Measurements from ENCODE around the gene ING2. TPM values are rescaled to one million over a fixed set of nuclear protein-coding genes. Genes with fewer than 3 reads are reported as not detected.

The ING2 gene
- total and polyA plus RNA-seq, 7 donors: 8.6 to 29.8 (median 11.1) TPM

DNA sequence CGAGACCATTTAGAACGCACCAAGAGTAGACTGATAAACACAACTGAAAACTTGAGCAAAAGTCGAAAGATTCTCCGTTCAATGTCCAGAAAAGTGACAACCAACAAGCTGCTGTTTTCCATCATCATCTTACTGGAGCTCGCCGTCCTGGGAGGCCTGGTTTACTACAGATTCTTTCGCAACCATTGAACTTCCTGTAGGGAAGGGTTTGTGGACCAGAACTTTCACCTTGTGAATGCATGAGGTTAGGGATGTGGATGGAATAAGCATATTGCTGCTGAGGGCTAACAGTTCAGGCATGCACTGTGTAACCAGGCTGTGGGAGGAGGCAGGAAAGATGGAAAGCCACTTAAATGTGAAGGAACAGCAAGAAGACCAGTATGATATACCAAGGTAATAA lies 20.9 kb upstream of the ING2 start:
- intact Hi-C loops (cut with DNase I): no loop called here
- Histone ChIP-seq H3K27me3 (peaks cover 0 to 4% (median 0%) of the 10 kb centered on the region in 3 donors), H3K4me3 (no peak overlapping the region), H3K9me3 (no peaks in the 10 kb centered on the region), H3K27ac (no peak overlapping the region), H3K4me1 (no peaks in the 10 kb centered on the region), H3K36me3 (no peaks in the 10 kb centered on the region)
- DNase-seq: no peak
- TF ChIP-seq POLR2A (IDR thresholded peaks at IDR 0.05): no peak
- TF ChIP-seq, protein P1, sequence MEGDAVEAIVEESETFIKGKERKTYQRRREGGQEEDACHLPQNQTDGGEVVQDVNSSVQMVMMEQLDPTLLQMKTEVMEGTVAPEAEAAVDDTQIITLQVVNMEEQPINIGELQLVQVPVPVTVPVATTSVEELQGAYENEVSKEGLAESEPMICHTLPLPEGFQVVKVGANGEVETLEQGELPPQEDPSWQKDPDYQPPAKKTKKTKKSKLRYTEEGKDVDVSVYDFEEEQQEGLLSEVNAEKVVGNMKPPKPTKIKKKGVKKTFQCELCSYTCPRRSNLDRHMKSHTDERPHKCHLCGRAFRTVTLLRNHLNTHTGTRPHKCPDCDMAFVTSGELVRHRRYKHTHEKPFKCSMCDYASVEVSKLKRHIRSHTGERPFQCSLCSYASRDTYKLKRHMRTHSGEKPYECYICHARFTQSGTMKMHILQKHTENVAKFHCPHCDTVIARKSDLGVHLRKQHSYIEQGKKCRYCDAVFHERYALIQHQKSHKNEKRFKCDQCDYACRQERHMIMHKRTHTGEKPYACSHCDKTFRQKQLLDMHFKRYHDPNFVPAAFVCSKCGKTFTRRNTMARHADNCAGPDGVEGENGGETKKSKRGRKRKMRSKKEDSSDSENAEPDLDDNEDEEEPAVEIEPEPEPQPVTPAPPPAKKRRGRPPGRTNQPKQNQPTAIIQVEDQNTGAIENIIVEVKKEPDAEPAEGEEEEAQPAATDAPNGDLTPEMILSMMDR (IDR thresholded peaks at IDR 0.05): no peak
- no peak for TF ChIP-seq POLR2AphosphoS5 (IDR thresholded peaks at IDR 0.05)
- TF ChIP-seq EP300 (IDR thresholded peaks at IDR 0.05): no peak
- 88 to 89% methylated on average over 7 of the region's 7 CpGs for WGBS, 2 donors

GRCh38 chr4:183485411-183486160 lies 19.3 kb upstream of the ING2 start:
- TF ChIP-seq, protein P1 (IDR thresholded peaks at IDR 0.05): no peak
- TF ChIP-seq POLR2AphosphoS5 (IDR thresholded peaks at IDR 0.05) (no peak), EP300 (IDR thresholded peaks at IDR 0.05) (no peak), POLR2A (IDR thresholded peaks at IDR 0.05) (no peak)
- intact Hi-C loops (cut with DNase I): no loop called here
- Histone ChIP-seq H3K9me3 (no peaks in the 10 kb centered on the region), H3K4me1 (no peaks in the 10 kb centered on the region), H3K27ac (no peak overlapping the region), H3K27me3 (no peaks in the 10 kb centered on the region), H3K4me3 (no peak overlapping the region), H3K36me3 (no peaks in the 10 kb centered on the region)
- 86 to 87% methylated on average over 11 of the region's 11 CpGs for WGBS, 2 donors
- DNase-seq: no peak

DNA sequence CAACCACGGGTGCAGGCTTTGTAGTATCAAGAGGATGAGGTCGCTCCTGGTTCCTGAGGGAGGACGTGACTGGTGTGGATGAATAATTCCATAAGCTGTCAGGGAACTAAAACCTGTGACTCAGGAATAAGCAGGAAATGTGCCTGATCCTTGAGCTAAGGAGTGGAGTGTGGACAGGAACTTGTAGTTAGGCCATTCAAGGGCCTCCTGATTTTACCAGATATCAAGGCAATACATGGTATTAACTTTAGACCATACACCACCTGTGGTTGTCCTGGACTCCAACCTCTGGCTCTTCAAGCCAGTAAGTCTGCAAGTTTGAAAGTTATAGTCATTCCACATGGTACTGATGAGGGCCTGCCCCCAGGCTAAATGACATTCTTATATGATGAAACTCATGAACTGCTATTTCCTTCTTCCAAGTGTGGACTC lies 12.1 kb upstream of the ING2 start:
- no peaks in the 10 kb centered on the region for H3K9me3 ChIP-seq
- H3K27me3 ChIP-seq: no peaks in the 10 kb centered on the region
- no peaks in the 10 kb centered on the region for H3K36me3 ChIP-seq
- no peaks in the 10 kb centered on the region for H3K4me1 ChIP-seq
- 94 to 95% methylated on average over 3 of the region's 3 CpGs for WGBS, 2 donors
- no peak overlapping the region for H3K27ac ChIP-seq
- intact Hi-C loops (cut with DNase I): no loop called here
- H3K4me3 ChIP-seq: no peak overlapping the region
- DNase-seq: no peak
- TF ChIP-seq POLR2AphosphoS5 (IDR thresholded peaks at IDR 0.05): no peak
- TF ChIP-seq EP300 (IDR thresholded peaks at IDR 0.05): no peak
- TF ChIP-seq, protein P1 (IDR thresholded peaks at IDR 0.05): no peak
- TF ChIP-seq POLR2A (IDR thresholded peaks at IDR 0.05): no peak

DNA sequence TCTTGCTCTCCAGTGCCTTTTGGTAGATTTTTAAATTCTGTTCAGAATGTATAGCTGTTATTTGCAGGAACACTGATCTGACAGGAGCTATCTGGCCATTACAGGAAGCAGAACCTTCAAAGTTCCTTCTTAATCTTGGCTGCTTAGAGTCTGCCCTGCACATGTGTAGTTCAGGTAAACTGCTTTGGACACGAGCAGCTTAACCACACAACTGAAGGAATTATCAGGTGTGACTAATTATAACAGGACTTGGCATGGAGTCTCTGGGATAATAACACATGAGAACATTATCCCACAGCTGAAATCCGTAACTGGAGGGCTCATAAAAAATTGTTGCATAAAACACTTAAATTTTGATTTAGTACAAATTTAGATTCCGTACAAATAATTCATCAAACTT lies 11.6 kb upstream of the ING2 start:
- no peaks in the 10 kb centered on the region for H3K27me3 ChIP-seq
- no peaks in the 10 kb centered on the region for H3K9me3 ChIP-seq
- no peak overlapping the region for H3K4me3 ChIP-seq
- no peak for DNase-seq
- WGBS, 2 donors: 77 to 85% methylated on average over 3 of the region's 3 CpGs
- TF ChIP-seq, protein P1 (IDR thresholded peaks at IDR 0.05): no peak
- TF ChIP-seq EP300 (IDR thresholded peaks at IDR 0.05) (no peak), POLR2AphosphoS5 (IDR thresholded peaks at IDR 0.05) (no peak), POLR2A (IDR thresholded peaks at IDR 0.05) (no peak)
- H3K27ac ChIP-seq: no peak overlapping the region
- no peaks in the 10 kb centered on the region for H3K36me3 ChIP-seq
- no peaks in the 10 kb centered on the region for H3K4me1 ChIP-seq
- intact Hi-C loops (cut with DNase I): no loop called here

GRCh38 chr4:183495184-183495583 lies 9.7 kb upstream of the ING2 start:
- TF ChIP-seq POLR2A (IDR thresholded peaks at IDR 0.05) (no peak), POLR2AphosphoS5 (IDR thresholded peaks at IDR 0.05) (no peak), EP300 (IDR thresholded peaks at IDR 0.05) (no peak)
- TF ChIP-seq, protein P1 (IDR thresholded peaks at IDR 0.05): no peak
- intact Hi-C loops (cut with DNase I): no loop called here
- H3K27me3 ChIP-seq: no peaks in the 10 kb centered on the region
- H3K9me3 ChIP-seq: no peaks in the 10 kb centered on the region
- H3K4me1 ChIP-seq: no peaks in the 10 kb centered on the region
- H3K36me3 ChIP-seq: no peaks in the 10 kb centered on the region
- WGBS, 2 donors: 88 to 93% methylated on average over 3 of the region's 3 CpGs
- H3K4me3 ChIP-seq: no peak overlapping the region
- no peak for DNase-seq
- no peak overlapping the region for H3K27ac ChIP-seq

All from sigmoid colon (tissue), 7 donors.